GM12873 (cell line): ENCODE measurements around the gene MPLKIP.

Source experiments
- CTCF ChIP-seq: IDR thresholded peaks from 2 replicates; pipeline ENCODE4 v1.5.1; 2012; ENCODE audit warnings: low read depth, mild to moderate bottlenecking, moderate library complexity, low read length, control low read depth; ENCODE audit not compliant: insufficient read depth; ENCODE audit errors: missing control alignments

Gene MPLKIP

GRCh38 chr7:40134428-40135316 is at the start of gene MPLKIP, which contains the start of gene SUGCT:
MPLKIP (minus strand) TSS chr7:40134622; CDS start chr7:40134567, 55 bp downstream.
SUGCT (plus strand) TSS chr7:40135005.
- peak; percentile 97 for TF ChIP-seq CTCF

GRCh38 chr7:40182452-40182851 is 48.0 kb upstream of the MPLKIP start:
- TF ChIP-seq CTCF: no peak

GRCh38 chr7:40177071-40177470 is 42.6 kb upstream of the MPLKIP start:
- no peak for TF ChIP-seq CTCF

GRCh38 chr7:40175725-40176510 is 41.5 kb upstream of the MPLKIP start:
- TF ChIP-seq CTCF: no peak

- no peak for TF ChIP-seq CTCF
Measured at GRCh38 chr7:40167291-40167690, 32.9 kb upstream of the MPLKIP start.

- TF ChIP-seq CTCF: no peak
Measured at GRCh38 chr7:40165216-40165615, 30.8 kb upstream of the MPLKIP start.

GRCh38 chr7:40162516-40162915 is 28.1 kb upstream of the MPLKIP start:
- TF ChIP-seq CTCF: no peak
